Activated CD4-positive, alpha-beta T cell treated with anti-CD3 and anti-CD28 coated beads for 24 hours (primary cell): ENCODE results near the gene ZNF177.
"Not testable (repeated sequence)": the region's sequence is repeated elsewhere in the genome, so short reads cannot be mapped to it uniquely, and the experiment has no call there.

Source experiments
- DNase-seq, 2 donors: peaks; one replicate each; pipeline ENCODE4 v3.0.0-alpha.2; 2020; ENCODE audit warnings: low read depth in 2 of 2

Gene ZNF177

DNA sequence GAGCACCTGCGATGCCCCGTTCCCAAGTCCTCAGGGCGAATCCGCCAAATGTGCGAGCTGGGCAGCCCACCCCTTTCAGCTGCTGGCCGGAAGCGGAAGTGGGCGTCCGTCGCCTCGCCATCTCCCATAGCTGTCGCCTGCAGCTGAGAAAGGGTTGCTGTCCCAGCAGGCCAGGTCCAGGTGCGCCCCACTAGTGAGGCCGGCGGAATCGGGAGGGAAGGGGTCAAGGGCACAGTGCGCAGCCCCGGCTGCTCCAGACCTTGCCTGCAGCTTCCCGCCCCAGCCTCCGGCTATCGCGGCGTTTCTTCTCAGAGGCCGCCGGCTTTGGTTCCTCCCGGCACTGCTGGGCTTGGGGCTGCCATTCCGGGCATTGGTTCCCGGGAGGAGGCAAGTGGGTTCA lies at the start of gene ZNF177:
Gene ZNF177, plus strand, starts transcription at position 109 of the 400 bp plus-strand sequence. CDS start 15,299 bp downstream, outside the sequence.
- no peak for DNase-seq

DNA sequence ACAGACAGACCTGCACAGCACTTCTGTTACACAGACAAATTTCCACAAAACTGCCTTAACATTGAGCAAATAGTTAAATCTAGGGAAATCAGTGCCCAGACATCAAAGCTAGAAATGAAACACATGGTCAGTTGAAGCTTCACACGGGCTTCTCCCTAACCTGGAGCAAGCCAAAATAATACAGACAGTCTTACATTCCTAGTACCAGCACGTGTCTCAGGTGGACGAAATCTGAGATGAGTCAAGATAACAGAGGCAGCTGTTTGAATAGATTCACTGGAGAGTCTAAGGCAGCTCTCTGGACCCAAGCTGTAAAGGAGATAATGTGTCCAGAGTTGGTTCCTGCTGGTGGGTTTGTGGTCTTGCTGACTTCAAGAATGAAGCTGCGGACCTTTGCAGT lies 49.1 kb upstream of the ZNF177 start:
- no peak for DNase-seq

DNA sequence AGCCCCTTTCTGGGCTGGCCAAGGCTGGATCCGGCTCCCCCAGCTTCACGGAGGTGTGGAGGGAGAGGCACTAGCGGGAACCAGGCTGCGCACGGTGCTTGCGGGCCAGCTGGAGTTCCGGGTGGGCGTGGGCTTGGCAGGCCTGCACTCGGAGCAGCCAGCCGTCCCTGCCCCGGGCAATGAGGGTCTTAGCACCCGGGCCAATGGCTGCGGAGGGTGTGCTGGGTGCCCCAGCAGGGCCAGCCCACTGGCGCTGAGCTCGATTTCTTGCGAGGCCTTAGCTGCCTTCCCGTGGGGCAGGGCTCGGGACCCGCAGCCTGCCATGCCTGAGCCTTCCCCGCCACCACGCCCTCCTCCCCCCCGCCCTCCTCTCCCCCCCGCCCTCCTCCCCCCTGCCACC lies 41.5 kb upstream of the ZNF177 start:
- no peak for DNase-seq

GRCh38 chr19:9321756-9322155 lies 41.1 kb upstream of the ZNF177 start:
- not testable (repeated sequence) for DNase-seq

DNA sequence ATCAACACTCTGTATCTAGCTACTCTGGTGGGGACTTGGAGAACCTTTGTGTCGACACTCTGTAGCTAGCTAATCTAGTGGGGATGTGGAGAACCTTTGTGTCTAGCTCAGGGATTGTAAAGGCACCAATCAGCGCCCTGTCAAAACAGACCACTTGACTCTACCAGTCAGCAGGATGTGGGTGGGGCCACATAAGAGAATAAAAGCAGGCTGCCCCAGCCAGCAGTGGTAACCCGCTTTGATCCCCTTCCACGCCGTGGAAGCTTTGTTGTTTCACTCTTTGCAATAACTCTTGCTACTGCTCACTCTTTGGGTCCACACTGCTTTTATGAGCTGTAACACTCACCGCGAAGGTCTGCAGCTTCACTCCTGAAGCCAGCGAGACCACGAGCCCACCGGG lies 40.6 kb upstream of the ZNF177 start:
- not testable (repeated sequence) for DNase-seq

GRCh38 chr19:9323557-9323918 lies 39.3 kb upstream of the ZNF177 start:
- DNase-seq, result peak; percentile 12 to 29

GRCh38 chr19:9323919-9324583 lies 38.8 kb upstream of the ZNF177 start, which contains the start of gene ZNF559:
TSS of gene ZNF559 (plus strand) at chr19:9324179. CDS start at chr19:9338550, 14,371 bp downstream.
- DNase-seq, result peak; percentile 92 to 95

- DNase-seq, result no peak
Measured at GRCh38 chr19:9324584-9324962, 38.2 kb upstream of the ZNF177 start.

DNA sequence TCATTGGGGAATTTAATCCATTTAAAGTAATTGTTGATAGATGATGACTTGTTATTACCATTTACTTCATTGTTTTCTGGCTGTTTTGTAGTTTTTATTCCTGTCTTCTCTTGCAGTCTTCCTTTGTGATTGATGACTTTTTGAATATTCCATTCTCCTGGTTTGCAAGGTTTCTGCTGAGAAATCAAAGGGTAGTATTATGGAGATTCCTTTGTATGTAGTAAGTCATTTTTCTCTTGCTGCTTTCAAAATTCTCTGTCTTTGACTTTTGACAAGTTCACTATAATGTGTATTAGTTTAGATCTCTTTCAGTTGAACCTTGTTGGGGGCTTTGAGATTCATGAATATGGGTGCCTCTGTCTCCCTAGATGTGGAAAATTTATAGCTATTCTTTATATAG lies 32.8 kb upstream of the ZNF177 start:
- no peak for DNase-seq

DNA sequence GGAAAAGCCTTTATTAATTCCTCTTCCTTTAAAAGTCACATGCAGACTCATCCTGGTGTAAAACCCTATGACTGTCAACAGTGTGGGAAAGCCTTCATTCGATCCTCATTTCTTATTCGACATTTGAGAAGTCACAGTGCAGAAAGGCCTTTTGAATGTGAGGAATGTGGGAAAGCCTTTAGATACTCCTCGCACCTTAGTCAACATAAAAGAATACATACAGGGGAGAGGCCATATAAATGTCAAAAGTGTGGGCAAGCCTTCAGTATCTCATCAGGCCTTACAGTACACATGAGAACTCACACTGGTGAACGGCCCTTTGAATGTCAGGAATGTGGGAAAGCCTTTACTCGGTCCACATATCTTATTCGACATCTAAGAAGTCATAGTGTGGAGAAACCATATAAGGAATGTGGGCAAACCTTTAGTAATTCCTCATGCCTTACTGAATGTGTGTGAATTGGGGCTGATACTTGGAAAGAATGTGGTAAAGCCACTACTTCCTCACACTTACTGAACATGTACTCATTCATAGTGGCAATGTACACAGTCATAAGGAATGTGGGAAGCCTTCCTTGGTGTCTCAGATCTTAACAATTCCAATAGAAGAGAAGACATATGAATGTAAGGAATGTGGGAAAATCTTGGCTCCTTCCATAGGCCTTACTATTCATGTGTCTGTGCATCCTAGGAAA lies 20.1 kb upstream of the ZNF177 start:
- DNase-seq, result no peak

DNA sequence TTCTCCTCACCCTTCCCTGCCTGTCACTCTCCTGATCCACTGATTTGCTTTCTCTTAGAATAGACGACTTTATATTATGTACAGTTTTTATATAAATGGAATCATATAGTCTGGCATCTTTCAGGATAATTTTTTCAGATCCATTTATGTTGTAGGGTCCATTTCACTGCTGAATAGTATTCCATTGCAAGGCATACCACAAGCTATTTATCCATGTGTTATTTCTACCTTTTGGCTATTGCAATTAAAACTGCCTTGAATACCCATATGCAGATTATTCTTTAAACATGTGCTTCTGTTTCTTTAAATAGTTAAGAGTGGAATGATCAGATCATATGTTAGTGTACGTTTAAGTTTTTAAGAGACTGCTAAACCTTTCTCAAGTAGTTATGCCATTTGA lies 17.8 kb upstream of the ZNF177 start:
- DNase-seq, result no peak

DNA sequence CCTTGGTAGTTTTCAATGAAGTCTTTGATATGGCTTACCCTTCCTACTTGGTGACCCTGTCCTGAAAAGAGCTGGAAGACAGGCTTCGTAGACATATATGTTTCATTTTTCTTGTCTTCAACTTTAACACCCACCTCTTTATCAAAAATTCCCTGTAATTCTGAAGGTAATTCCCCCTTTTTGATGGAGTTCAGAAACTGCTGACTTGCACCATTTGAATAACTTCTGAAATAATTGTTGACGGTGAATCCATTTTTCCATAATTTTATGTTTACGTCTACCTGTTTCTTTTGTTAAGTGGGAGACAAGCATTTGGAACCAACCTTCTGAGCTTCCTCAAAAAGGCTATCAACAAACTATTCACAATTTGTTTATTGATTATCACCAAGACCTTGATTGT lies 14.6 kb upstream of the ZNF177 start:
- DNase-seq, result no peak

DNA sequence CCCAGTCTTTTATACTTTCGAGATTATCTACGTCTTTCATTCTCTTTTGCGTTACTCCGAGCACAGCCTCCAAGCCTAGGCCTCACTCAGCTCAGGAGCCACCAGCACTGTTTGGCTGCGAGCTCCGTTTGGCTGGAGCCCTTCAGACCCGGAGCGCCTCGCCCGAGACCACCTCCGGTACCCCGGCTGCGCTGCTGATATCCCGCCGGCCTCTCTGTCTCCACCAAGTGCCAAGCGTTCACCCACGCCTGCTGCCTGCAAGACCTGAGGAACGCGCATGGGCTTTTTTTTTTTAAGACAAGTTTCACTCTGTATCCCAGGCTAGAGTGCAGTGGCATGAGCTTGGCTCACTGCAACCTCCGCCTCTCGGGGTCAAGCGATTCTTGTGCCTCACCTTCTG lies 14.1 kb upstream of the ZNF177 start:
- DNase-seq, result no peak

DNA sequence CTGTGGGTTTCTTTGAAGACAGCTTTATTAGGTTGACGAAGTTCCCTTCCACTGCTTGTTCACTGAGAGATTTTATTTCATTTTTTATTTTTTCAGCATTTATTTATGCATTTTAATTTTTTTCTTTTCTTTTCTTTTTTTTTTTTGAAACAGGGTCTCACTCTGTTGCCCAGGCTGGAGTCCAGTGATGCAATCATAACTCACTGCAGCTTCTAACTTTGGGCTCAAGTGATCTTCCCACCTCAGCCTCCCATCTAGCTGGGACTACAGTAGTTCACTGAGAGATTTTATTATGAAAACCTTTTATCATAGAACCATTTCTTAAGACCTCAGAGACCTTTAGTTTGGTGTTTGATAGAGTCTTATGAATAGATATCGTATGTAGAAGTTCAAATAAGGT lies 10.3 kb upstream of the ZNF177 start:
- DNase-seq, result no peak

GRCh38 chr19:9353011-9353410 lies 9.8 kb upstream of the ZNF177 start:
- no peak for DNase-seq

DNA sequence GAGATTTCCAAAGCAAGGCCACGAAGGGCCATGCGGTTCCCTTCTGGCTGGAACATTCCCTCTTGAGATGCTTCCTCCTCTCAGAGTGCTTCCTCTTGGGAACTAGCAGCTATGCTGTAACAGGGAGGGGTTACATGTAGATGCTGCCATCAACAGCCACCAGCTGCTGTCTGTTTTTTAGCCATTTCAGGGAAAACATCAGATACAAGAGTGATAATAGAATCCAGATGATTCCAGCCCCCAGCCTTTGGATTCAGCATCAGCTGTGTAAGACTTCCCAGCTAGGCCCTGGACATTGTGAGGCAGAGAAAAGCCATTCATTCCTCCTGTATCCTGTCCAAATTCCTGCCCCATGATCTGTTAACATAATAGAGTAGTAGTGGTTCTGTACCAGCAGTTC lies 8.2 kb upstream of the ZNF177 start:
- no peak for DNase-seq

- no peak for DNase-seq
Measured at GRCh38 chr19:9370738-9371619, 8.2 kb downstream of the ZNF177 start.

DNA sequence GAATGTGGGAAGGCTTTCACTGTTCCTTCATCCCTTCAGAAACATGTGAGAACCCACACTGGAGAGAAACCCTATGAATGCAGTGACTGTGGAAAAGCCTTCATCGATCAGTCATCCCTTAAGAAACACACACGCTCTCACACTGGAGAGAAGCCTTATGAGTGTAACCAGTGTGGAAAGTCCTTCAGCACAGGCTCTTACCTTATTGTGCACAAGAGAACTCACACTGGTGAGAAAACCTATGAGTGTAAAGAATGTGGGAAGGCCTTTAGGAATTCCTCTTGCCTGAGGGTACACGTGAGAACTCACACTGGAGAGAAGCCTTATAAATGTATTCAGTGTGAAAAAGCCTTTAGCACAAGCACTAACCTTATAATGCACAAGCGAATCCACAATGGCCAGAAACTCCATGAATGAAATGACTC lies 18.6 kb downstream of the ZNF177 start:
- no peak for DNase-seq

DNA sequence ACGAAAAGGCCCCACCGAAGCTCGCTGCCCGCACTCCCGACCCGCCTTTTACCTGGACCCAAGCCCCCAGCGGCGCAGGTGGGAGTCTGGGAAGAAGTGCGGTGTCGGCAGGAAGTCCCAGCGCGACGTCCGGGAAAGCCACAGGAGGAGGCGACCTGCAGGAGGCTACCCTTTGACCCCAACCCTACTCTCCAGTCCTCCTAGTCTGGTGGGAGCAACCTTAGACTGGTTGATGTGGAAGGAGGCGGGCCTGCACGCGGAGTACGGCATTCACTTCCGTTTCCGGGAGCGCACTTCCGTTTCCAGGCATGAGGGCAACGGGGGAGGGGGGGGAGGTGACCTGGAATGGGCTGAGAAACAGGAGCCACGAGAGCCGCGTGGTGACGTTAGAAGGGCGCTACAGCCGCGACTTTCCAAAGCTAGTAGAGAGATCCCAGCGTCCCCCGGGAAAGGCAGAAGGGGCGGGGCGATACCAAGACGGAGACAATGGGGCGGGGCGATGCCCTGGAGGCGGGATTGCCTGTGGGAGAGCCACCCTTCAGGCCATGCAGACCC lies 44.1 kb downstream of the ZNF177 start:
- peak; percentile 34 to 54 for DNase-seq

- DNase-seq, result no peak
Measured at GRCh38 chr19:9407827-9408226, 45.0 kb downstream of the ZNF177 start.

GRCh38 chr19:9413240-9413954 lies 50.6 kb downstream of the ZNF177 start:
- DNase-seq, result no peak

- DNase-seq, result no peak
Measured at GRCh38 chr19:9427941-9428340, 65.1 kb downstream of the ZNF177 start.
